C4-2B (cell line): ENCODE data around the gene CFAP46.

Experiments
- H3K27ac ChIP-seq: fragments of 450-650 bp; 2 replicates; pipeline ENCODE4 v1.5.1; 2017
- ZFX ChIP-seq: fragments of 450-650 bp; IDR thresholded peaks from 2 replicates; pipeline ENCODE4 v1.6.1; 2017
- TF ChIP-seq, protein P1 (sequence below): fragments of 450-650 bp; conservative IDR thresholded peaks from 2 replicates; pipeline ENCODE4 v1.5.1; 2017; ENCODE audit warnings: mild to moderate bottlenecking

Gene CFAP46

DNA sequence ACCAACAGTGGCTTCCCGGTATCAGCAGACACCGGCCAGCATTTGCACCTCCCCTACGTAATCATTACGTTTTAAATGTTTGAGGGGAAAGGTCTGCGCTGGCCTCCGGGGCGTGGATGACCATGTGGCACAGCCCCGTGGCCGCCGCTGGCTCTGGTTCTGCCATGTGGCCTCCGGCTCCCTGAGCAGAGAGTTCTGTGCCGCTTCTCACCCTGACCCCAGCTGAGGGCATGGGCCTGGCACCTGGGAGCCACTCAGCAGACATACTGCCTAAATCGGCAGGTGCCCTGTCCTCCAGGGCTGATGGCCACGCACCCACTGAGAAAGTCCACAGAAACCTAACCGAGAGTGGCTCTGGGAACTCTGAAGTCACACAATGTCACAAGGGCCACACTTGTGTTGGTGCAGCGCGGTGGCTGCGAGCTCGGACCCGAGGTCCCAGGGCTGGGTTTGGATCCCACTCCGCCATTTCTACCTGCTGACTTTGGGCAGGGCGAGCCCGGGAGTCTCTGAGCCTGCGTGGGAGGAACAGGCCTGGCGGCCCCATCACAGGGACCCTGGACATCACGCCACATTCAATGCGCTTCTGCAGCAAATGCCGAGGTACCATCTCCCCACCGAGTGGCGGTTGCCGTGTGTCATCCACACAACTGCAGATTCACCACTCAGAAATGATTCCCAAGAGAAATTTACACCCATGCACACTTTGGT is 25.3 kb downstream of the CFAP46 start:
- TF ChIP-seq ZFX, result no peak
- TF ChIP-seq, protein P1, sequence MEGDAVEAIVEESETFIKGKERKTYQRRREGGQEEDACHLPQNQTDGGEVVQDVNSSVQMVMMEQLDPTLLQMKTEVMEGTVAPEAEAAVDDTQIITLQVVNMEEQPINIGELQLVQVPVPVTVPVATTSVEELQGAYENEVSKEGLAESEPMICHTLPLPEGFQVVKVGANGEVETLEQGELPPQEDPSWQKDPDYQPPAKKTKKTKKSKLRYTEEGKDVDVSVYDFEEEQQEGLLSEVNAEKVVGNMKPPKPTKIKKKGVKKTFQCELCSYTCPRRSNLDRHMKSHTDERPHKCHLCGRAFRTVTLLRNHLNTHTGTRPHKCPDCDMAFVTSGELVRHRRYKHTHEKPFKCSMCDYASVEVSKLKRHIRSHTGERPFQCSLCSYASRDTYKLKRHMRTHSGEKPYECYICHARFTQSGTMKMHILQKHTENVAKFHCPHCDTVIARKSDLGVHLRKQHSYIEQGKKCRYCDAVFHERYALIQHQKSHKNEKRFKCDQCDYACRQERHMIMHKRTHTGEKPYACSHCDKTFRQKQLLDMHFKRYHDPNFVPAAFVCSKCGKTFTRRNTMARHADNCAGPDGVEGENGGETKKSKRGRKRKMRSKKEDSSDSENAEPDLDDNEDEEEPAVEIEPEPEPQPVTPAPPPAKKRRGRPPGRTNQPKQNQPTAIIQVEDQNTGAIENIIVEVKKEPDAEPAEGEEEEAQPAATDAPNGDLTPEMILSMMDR, result no peak
- H3K27ac ChIP-seq, result no peak overlapping the region

DNA sequence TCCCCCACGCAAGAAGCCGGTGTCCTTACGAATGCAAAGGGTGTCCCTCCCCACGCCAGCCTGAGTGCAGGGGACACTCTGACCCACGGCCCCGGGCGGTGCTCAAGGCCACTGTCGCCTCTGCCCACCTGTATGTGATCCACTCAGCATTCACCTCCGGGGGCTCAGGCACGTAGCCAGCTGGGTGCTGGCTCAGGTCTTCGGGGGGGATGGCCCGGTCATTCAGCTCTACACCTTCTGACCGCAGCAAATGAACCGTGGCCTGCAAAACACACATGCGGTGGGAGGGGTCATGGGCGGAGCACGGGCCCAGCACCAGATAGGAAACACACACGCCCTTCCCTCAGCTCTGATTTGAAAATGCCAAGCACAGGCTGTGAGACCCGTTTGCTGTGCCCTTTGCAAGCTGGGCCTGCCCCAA is 25.9 kb downstream of the CFAP46 start:
- TF ChIP-seq ZFX, result no peak
- TF ChIP-seq, protein P1, result no peak
- no peak overlapping the region for H3K27ac ChIP-seq

DNA sequence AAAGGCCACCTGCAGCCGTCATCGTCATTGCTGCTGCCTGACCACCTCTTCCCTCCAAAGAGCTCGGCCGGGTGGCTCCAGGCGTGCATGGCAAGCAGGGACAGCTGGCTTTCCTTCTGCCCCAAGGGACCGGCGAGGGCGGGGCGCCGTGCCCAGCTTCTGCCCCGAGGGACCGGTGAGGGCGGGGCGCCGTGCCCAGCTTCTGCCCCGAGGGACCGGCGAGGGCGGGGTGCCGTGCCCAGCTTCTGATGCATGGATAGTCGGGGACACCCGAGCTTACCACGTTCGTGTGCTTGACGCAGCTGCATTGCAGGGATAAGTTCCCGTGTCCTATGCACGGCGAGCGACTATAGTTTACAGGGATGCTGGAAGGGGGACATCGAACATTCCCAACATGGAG is 27.0 kb downstream of the CFAP46 start:
- TF ChIP-seq, protein P1, result no peak
- no peak for TF ChIP-seq ZFX
- H3K27ac ChIP-seq, result no peak overlapping the region

DNA sequence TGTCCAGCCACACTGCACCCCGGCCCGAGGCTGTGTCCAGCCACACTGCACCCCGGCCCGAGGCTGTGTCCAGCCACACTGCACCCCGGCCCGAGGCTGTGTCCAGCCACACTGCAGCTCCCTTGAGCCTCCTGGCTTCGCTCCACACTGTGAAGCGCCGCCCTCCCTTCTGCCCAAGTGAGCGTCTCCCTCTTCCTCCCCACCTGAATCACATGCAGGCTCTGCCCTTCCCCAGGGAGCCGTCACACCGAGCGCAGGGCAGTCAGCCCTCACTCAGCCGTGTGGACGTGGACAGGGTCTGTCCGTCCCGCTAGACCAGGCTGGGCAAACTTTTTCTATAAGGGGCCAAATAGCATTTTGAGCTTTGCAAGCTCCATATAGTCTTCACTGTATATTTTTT is 27.6 kb downstream of the CFAP46 start:
- no peak for TF ChIP-seq ZFX
- TF ChIP-seq, protein P1, result no peak
- no peak overlapping the region for H3K27ac ChIP-seq

DNA sequence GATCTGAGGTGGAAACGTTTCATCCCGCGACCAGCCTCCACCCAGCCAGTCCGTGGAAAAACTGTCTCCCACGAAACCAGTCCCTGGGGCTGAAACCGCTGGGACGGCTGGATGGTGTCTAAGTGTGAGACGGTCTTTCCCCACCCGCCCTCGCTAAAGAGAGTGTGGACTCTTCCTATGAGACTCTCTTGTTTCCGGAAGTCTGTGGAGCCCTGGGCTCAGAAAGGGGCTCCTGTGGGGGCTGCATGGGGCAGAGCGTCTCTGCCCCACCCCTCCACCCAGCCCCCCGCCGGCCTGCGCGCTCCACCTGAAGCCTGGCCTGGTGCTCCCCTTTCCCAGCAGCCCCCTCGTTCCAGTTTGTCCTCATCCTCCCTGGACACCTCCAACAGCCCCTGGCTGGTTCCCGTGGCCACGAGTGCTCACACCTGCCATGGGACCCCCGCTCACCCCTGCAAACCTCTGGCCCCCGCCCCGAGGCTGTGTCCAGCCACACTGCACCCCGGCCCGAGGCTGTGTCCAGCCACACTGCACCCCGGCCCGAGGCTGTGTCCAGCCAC is 28.7 kb downstream of the CFAP46 start:
- H3K27ac ChIP-seq, result no peak overlapping the region
- no peak for TF ChIP-seq ZFX
- TF ChIP-seq, protein P1, result no peak

DNA sequence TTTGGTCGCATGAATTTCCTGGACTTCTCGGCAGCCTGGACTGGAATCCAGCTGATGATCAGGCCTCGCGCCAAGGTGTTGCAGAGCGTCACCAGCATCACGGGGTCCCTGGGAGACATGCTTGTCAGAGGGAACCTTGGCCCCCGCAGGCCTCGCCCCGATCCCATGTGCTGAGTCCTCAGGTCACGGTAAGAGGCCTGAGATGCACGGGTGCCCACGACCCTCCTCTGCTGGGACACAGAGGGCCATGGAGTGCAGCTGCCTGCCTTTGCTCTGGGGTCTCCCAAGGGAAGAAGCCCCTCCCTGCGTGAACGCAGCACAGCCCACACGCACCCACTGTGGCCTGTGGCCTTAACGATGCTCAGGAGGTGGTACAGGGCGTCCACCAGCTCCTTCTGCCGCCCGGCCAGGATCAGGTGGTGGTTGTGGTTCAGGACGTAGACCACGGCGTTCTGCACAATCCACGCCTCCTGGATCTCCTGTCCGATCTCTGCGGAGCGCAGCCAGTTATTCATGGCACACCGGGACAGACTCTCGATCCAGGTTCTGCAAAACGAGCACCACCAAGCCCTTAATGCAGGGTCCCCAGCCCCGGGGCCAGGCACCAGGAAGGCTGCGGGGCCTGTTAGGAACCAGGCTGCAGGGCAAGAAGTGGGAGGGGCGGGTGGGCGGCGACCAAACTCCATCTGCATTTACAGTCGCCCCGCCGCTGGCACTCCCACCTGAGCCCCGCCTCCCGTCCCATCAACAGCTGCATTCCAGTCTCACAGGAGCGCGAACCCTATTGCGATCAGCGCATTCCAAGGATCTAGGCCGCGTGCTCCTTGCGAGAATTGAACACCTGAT is 29.4 kb downstream of the CFAP46 start:
- TF ChIP-seq ZFX, result no peak
- TF ChIP-seq, protein P1, result no peak
- H3K27ac ChIP-seq, result no peak overlapping the region

DNA sequence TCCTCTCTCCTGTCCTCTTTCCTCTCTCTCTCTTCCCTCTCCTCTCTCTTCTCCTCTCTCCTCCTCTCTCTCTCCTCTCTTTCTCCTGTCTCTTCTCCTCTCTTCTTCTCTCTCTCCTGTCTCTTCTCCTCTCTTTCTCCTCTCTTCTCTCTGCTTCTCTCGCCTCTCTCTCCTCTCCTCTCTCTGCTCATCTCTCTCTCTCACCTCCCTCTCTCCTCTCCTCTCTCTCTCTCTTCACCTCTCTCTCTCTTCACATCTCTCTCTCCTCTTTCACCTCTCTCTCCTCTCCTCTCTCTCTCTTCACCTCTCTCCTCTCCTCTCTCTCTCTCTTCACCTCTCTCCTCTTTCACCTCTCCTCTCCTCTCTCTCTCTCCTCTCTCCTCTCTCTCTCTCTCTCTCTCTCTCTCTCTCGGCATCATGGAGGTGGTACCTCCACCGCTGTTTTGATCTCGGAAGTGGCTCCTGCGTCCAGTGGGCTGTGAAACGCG is 30.1 kb downstream of the CFAP46 start:
- H3K27ac ChIP-seq, result no peak overlapping the region
- no peak for TF ChIP-seq ZFX
